Hepatocyte (in vitro differentiated cells): ENCODE measurements around the gene DDX5.
"Not testable (repeated sequence)": the region's sequence is repeated elsewhere in the genome, so short reads cannot be mapped to it uniquely, and the experiment has no call there.

Source experiments
- CTCF ChIP-seq: fragments of 200-600 bp; sonication (generic); IDR thresholded peaks from 2 replicates; pipeline ENCODE4 v1.5.1; 2016; ENCODE audit warnings: antibody characterized with exemption, mild to moderate bottlenecking; ENCODE audit not compliant: poor library complexity
- EZH2 ChIP-seq: fragments of 200-600 bp; sonication (generic); IDR thresholded peaks from 2 replicates; pipeline ENCODE4 v1.6.1; 2016; ENCODE audit warnings: antibody characterized with exemption, mild to moderate bottlenecking, borderline replicate concordance

GRCh38 chr17:64459818-64460217 lies 46.3 kb downstream of the DDX5 start:
- not testable (repeated sequence) for TF ChIP-seq CTCF, EZH2
